GM23248 (cell line): ENCODE data around the gene CCDC15. TPM values are rescaled to one million over a fixed set of nuclear protein-coding genes. Genes with fewer than 3 reads are reported as not detected.

Experiments used
- DNase-seq: peaks from one replicate; pipeline ENCODE4 v3.0.0-alpha.2; 2015
- H2AFZ ChIP-seq: fragments of 200-600 bp; sonication (generic); 2 replicates; pipeline ENCODE4 v1.6.1; 2016; ENCODE audit warnings: antibody characterized with exemption
- H3F3A ChIP-seq: fragments of 200-600 bp; sonication (generic); 2 replicates; pipeline ENCODE4 v1.6.1; 2016; ENCODE audit warnings: mild to moderate bottlenecking, antibody characterized with exemption, mixed run types; ENCODE audit not compliant: insufficient read depth
- H3K27ac ChIP-seq: fragments of 200-600 bp; sonication (generic); 2 replicates; pipeline ENCODE4 v1.5.1; 2016; ENCODE audit warnings: mild to moderate bottlenecking
- H3K27me3 ChIP-seq: fragments of 200-600 bp; sonication (generic); replicated peaks from 2 replicates; pipeline ENCODE4 v1.6.1; 2016; ENCODE audit warnings: mild to moderate bottlenecking; ENCODE audit not compliant: insufficient read depth
- H3K36me3 ChIP-seq: fragments of 200-600 bp; sonication (generic); 2 replicates; pipeline ENCODE4 v1.6.1; 2016; ENCODE audit warnings: low read depth, mild to moderate bottlenecking
- H3K4me1 ChIP-seq: fragments of 200-600 bp; sonication (generic); 2 replicates; pipeline ENCODE4 v1.6.1; 2016; ENCODE audit warnings: mild to moderate bottlenecking; ENCODE audit not compliant: insufficient read depth
- H3K4me2 ChIP-seq: fragments of 200-600 bp; sonication (generic); one replicate; pipeline ENCODE4 v1.6.1; 2016; ENCODE audit warnings: mild to moderate bottlenecking; ENCODE audit not compliant: unreplicated experiment
- H3K4me3 ChIP-seq: fragments of 200-600 bp; sonication (generic); 2 replicates; pipeline ENCODE4 v1.5.1; 2016; ENCODE audit warnings: mild to moderate bottlenecking
- H3K79me2 ChIP-seq: fragments of 200-600 bp; sonication (generic); 2 replicates; pipeline ENCODE4 v1.6.1; 2016; ENCODE audit warnings: mild to moderate bottlenecking; ENCODE audit not compliant: insufficient read depth
- H3K9ac ChIP-seq: fragments of 200-600 bp; sonication (generic); 2 replicates; pipeline ENCODE4 v1.6.1; 2016; ENCODE audit warnings: mild to moderate bottlenecking
- H3K9me2 ChIP-seq: fragments of 200-600 bp; sonication (generic); 2 replicates; pipeline ENCODE4 v1.6.1; 2016; ENCODE audit warnings: mixed run types, mild to moderate bottlenecking, moderate library complexity; ENCODE audit not compliant: insufficient read depth
- H3K9me3 ChIP-seq: fragments of 200-600 bp; sonication (generic); one replicate; pipeline ENCODE4 v1.6.1; 2017; ENCODE audit warnings: low read depth
- H4K20me1 ChIP-seq: fragments of 200-600 bp; sonication (generic); 2 replicates; pipeline ENCODE4 v1.6.0; 2016; ENCODE audit not compliant: insufficient read depth
- EZH2 ChIP-seq: fragments of 200-600 bp; sonication (generic); IDR thresholded peaks from 2 replicates; pipeline ENCODE4 v1.6.1; 2018; ENCODE audit warnings: antibody characterized with exemption, mild to moderate bottlenecking; ENCODE audit not compliant: insufficient read depth, poor library complexity, severe bottlenecking
- EZH2phosphoT487 ChIP-seq: fragments of 200-600 bp; sonication (generic); IDR thresholded peaks from 2 replicates; pipeline ENCODE4 v1.6.1; 2018; ENCODE audit warnings: antibody characterized with exemption, moderate library complexity, mild to moderate bottlenecking, low read depth; ENCODE audit not compliant: insufficient read depth
- WGBS, 2 experiments: methylation state at CpG; one replicate each; pipeline ENCODE4 v1.1.6; 2015 to 2017; ENCODE audit warnings: low lambda C conversion rate in 2 of 2, low coverage in 1 of 2; ENCODE audit errors: missing lambda C conversion rate in 2 of 2; 5-methylcytosine and 5-hydroxymethylcytosine counted together
- in situ Hi-C: fragments of 300-500 bp; cut with MboI; formaldehyde crosslinking; loops from 2 replicates; pipeline ENCODE4 v1.15.0; 2020
- polyA plus RNA-seq: library from polyadenylated mRNA; unstranded; fragments of >200 nt; fragmentation: Nextera tagmentation; extraction: Ambion mirVana; gene quantifications from 2 replicates; pipeline ENCODE4 v1.2.1, GENCODE V29; 2016
- total RNA-seq: library from RNA; depleted of rRNA; stranded (reverse); fragments of >200 nt; shearing (Covaris generic); gene quantifications from 2 replicates; pipeline ENCODE4 v1.2.3, GENCODE V29; 2014

The CCDC15 gene
- total and polyA plus RNA-seq, 2 experiments from 2014 or later: 0.97 to 1.6 TPM

DNA sequence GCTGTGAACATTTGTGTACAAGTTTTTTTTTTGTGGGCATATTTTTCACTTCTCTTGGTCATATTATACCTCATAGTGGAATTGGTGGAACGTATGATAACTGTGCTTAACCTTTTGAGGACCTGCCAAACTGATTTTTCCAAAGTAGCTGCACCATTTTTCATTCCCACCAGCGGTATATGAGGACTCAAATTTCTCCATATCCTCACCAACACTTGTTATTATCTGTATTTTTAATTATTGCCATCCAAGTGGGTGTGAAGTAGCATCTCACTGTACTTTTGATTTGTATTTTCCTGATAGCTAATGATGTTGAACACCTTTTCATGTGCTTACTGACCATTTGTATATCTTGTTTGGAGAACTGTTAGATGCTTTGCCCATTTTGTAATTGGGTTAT is 47.8 kb downstream of the CCDC15 start:
- no peaks in the 10 kb centered on the region for H3K4me1 ChIP-seq
- 0 out of 2 replicates have a peak, but pooled peaks cover 6% of the 10 kb centered on the region for H3K9me2 ChIP-seq
- H3K9me3 ChIP-seq: no peaks in the 10 kb centered on the region
- TF ChIP-seq EZH2phosphoT487 (no peak), EZH2 (no peak)
- no peak overlapping the region for H3K27ac ChIP-seq
- in situ Hi-C loops: no loop called here
- H3K4me3 ChIP-seq: no peak overlapping the region
- 0 out of 2 replicates have a peak, but pooled peaks cover 3% of the 10 kb centered on the region for H3F3A ChIP-seq
- no peak for DNase-seq
- no peaks in the 10 kb centered on the region for H3K27me3 ChIP-seq
- H3K4me2 ChIP-seq: no peak overlapping the region
- H3K36me3 ChIP-seq: no peaks in the 10 kb centered on the region; the same call in 1 of the 2 replicates
- H3K9ac ChIP-seq: no peak overlapping the region
- H3K79me2 ChIP-seq: no peaks in the 10 kb centered on the region
- H4K20me1 ChIP-seq: no peaks in the 10 kb centered on the region
- no peak overlapping the region for H2AFZ ChIP-seq
- 82 to 88% methylated on average over 2 of the region's 2 CpGs for WGBS, 2 experiments

DNA sequence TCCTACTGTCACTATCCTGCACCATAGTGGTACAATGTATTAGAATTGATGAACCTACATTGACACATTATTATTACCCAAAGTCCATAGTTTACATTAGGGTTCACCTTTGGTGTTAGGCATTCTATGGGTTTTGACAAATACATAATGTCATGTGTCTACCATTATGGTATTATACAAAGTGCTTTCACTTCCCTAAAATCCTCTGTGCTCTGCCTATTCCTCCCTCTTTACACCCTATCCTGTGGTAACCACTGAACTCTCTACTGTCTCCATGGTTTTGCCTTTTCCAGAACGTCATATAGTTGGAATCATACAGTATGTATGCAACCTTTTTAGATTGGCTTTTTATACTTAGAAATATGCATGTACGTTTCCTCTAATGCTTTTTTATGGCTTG is 51.5 kb downstream of the CCDC15 start:
- no peak for DNase-seq
- no peak overlapping the region for H3K9ac ChIP-seq
- no peak overlapping the region for H3K4me3 ChIP-seq
- H3K36me3 ChIP-seq: peaks cover 4% of the 10 kb centered on the region; the same call in 1 of the 2 replicates
- 95 to 100% methylated on average over 2 of the region's 2 CpGs for WGBS, 2 experiments
- in situ Hi-C loops: no loop called here
- H3K4me2 ChIP-seq: no peak overlapping the region
- H3K79me2 ChIP-seq: no peaks in the 10 kb centered on the region
- H3K4me1 ChIP-seq: no peaks in the 10 kb centered on the region
- no peaks in the 10 kb centered on the region for H3K27me3 ChIP-seq
- no peak overlapping the region for H2AFZ ChIP-seq
- no peak for TF ChIP-seq EZH2phosphoT487
- no peak for TF ChIP-seq EZH2
- 0 out of 2 replicates have a peak, but pooled peaks cover 6% of the 10 kb centered on the region for H3K9me2 ChIP-seq
- H4K20me1 ChIP-seq: no peaks in the 10 kb centered on the region
- no peaks in the 10 kb centered on the region for H3K9me3 ChIP-seq
- 0 out of 2 replicates have a peak, but pooled peaks cover 3% of the 10 kb centered on the region for H3F3A ChIP-seq
- no peak overlapping the region for H3K27ac ChIP-seq

DNA sequence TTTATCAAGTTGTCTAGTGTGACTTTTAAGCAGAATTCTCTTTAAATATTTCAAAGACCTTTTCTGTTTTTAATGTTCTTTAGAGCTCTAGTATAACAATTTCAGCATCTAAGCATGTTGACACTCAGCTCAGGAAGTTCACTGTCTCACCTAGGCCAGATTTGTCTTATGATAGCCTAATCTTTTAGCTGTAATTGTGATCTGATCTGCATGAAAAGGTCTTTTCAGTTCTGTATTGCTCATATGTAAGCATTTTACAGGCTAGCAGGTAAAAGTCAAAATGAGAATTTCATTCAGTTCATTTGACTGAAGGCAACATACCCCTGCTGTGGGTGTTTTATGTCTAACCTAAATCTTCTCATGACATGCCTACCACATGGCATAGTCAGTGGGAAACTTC is 62.4 kb downstream of the CCDC15 start:
- Histone ChIP-seq H4K20me1 (no peaks in the 10 kb centered on the region), H3K9me3 (no peaks in the 10 kb centered on the region), H3K9ac (no peak overlapping the region), H3K4me1 (no peaks in the 10 kb centered on the region), H3K79me2 (no peaks in the 10 kb centered on the region), H3K27me3 (no peaks in the 10 kb centered on the region), H3K4me2 (no peak overlapping the region), H3F3A (no peaks in the 10 kb centered on the region), H3K36me3 (no peaks in the 10 kb centered on the region), H3K27ac (no peak overlapping the region), H3K9me2 (no peaks in the 10 kb centered on the region), H3K4me3 (no peak overlapping the region), H2AFZ (no peak overlapping the region)
- TF ChIP-seq EZH2: no peak
- no peak for TF ChIP-seq EZH2phosphoT487
- in situ Hi-C loops: no loop called here
- no peak for DNase-seq

DNA sequence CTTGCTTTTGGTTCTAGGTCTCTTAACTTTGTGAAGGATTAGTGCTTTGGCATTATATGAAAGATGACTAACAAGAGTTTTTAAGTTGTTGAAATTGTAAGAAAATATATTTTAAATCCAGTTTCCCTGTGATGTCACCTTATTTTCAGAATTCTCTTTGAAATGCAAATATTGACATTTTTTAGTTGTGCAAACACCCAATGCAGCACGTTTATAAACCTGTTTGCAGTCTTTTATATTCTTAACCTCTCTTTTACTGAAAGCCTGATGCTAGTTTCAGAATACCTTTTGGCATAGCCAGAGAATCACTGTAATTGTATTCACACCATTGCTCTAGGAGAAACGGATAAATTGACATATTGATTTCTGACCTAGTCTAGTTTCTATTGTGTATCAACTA is 66.3 kb downstream of the CCDC15 start:
- Histone ChIP-seq H3F3A (peaks cover 14% of the 10 kb centered on the region; the same call in 1 of the 2 replicates), H3K9me3 (no peaks in the 10 kb centered on the region), H3K4me2 (no peak overlapping the region), H3K9me2 (no peaks in the 10 kb centered on the region), H3K79me2 (no peaks in the 10 kb centered on the region), H3K9ac (no peak overlapping the region), H3K36me3 (no peaks in the 10 kb centered on the region), H3K4me1 (peaks cover 18% of the 10 kb centered on the region), H2AFZ (no peak overlapping the region), H3K4me3 (no peak overlapping the region), H4K20me1 (no peaks in the 10 kb centered on the region), H3K27me3 (no peaks in the 10 kb centered on the region), H3K27ac (no peak overlapping the region)
- in situ Hi-C loops: no loop called here
- no peak for DNase-seq
- TF ChIP-seq EZH2phosphoT487 (no peak), EZH2 (no peak)
- 96 to 97% methylated on average over 2 of the region's 2 CpGs for WGBS, 2 experiments

DNA sequence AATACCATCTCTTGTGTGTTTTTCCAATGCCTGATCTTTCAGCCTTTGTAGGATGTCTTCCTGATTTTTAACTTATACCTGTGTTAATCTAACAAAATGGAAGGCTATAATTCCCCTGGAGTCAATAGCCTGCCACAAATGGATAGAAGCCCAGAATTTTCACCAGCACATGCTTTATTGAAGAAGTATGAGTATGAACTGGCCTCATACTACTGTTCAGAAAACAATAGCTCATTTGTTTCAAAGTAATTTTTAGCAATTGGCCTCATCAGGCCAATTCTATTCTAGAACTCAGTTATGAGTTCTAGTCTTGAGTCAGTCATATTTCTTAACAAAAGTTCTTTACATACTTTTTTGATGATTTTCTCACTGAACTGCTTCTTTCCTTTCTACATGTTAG is 68.5 kb downstream of the CCDC15 start:
- Histone ChIP-seq H3K27ac (peak overlapping the region; percentile 16), H4K20me1 (no peaks in the 10 kb centered on the region), H3K9me2 (no peaks in the 10 kb centered on the region), H3K4me2 (no peak overlapping the region), H3K79me2 (no peaks in the 10 kb centered on the region), H3K27me3 (no peaks in the 10 kb centered on the region), H3K9me3 (no peaks in the 10 kb centered on the region), H3K9ac (no peak overlapping the region), H3K4me3 (no peak overlapping the region), H3F3A (peaks cover 14% of the 10 kb centered on the region; the same call in 1 of the 2 replicates), H2AFZ (peak overlapping the region; percentile 40), H3K4me1 (peaks cover 18% of the 10 kb centered on the region), H3K36me3 (no peaks in the 10 kb centered on the region)
- peak; percentile 51 for DNase-seq
- TF ChIP-seq EZH2phosphoT487: no peak
- TF ChIP-seq EZH2: no peak
- in situ Hi-C loops: no loop called here
